Caco-2 (cell line): ENCODE results near the gene LOC128125822.

Experiments
- BruUV-seq: library from RNA; stranded (reverse); fragments of 400-500 nt; replicated peaks from 2 replicates; lab custom pipeline; 2021; lab: Mats Ljungman, UMichigan
- CTCF ChIA-PET: fragments of 300-600 bp; sonication (Branson Sonifier 250); formaldehyde crosslinking; loops from one replicate; lab custom pipeline; 2022; ENCODE audit warnings: antibody characterized with exemption; lab: Charles Lee
- POLR2A ChIA-PET: fragments of 300-600 bp; sonication (Branson Sonifier 250); formaldehyde crosslinking; loops from one replicate; lab custom pipeline; 2022; ENCODE audit warnings: antibody characterized with exemption; lab: Charles Lee
- DNase-seq, 2 experiments: peaks; one replicate each; pipeline versions ENCODE4 v3.0.0 to v3.0.0-alpha.2; 2020 to 2022
- H3K27me3 ChIP-seq: replicated peaks from 2 replicates; pipeline ENCODE4 v1.6.0; 2011; ENCODE audit warnings: low read length; ENCODE audit not compliant: control insufficient read depth, insufficient read depth
- H3K36me3 ChIP-seq: 2 replicates; pipeline ENCODE4 v1.5.1; 2011; ENCODE audit warnings: low read length; ENCODE audit not compliant: control insufficient read depth, insufficient read depth
- H3K4me1 ChIP-seq: fragments of 250-450 bp; sonication (Bioruptor Pico); 2 replicates; pipeline ENCODE4 v1.5.1; 2020; ENCODE audit warnings: mild to moderate bottlenecking
- H3K4me3 ChIP-seq: 2 replicates; pipeline ENCODE4 v1.5.1; 2011; ENCODE audit warnings: low read depth, mild to moderate bottlenecking, control low read depth, low read length
- H3K9me3 ChIP-seq: fragments of 250-450 bp; sonication (Bioruptor Pico); 2 replicates; pipeline ENCODE4 v1.5.1; 2020; ENCODE audit warnings: mild to moderate bottlenecking, moderate library complexity
- H3K27ac Mint-ChIP-seq: one replicate; pipeline ENCODE4 v1.8.0; 2022; ENCODE audit warnings: mixed read lengths; ENCODE audit not compliant: unreplicated experiment
- H3K27me3 Mint-ChIP-seq: one replicate; pipeline ENCODE4 v1.8.0; 2022; ENCODE audit warnings: mixed read lengths; ENCODE audit not compliant: insufficient read depth, unreplicated experiment
- H3K36me3 Mint-ChIP-seq: one replicate; pipeline ENCODE4 v1.8.0; 2022; ENCODE audit warnings: mild to moderate bottlenecking, mixed read lengths; ENCODE audit not compliant: insufficient read depth, unreplicated experiment
- H3K4me1 Mint-ChIP-seq: one replicate; pipeline ENCODE4 v1.8.0; 2022; ENCODE audit warnings: low read depth, mixed read lengths; ENCODE audit not compliant: unreplicated experiment
- H3K4me3 Mint-ChIP-seq: one replicate; pipeline ENCODE4 v1.8.0; 2022; ENCODE audit warnings: mild to moderate bottlenecking, moderate library complexity, mixed read lengths; ENCODE audit not compliant: unreplicated experiment
- H3K9me3 Mint-ChIP-seq: one replicate; pipeline ENCODE4 v1.8.0; 2022; ENCODE audit warnings: mixed read lengths; ENCODE audit not compliant: unreplicated experiment
- CTCF ChIP-seq, 2 experiments: fragments of 200-600 bp in 1 of 2; IDR thresholded peaks; 1 replicate in 1 of 2; 2 replicates in 1 of 2; pipeline versions ENCODE4 v1.5.1 to v1.8.0; 2011 to 2022; ENCODE audit warnings: antibody characterized with exemption in 1 of 2, control low read depth in 1 of 2, inconsistent platforms in 1 of 2, low read depth in 1 of 2, low read length in 1 of 2, mild to moderate bottlenecking in 1 of 2, moderate library complexity in 1 of 2; ENCODE audit not compliant: insufficient read depth in 1 of 2, severe bottlenecking in 1 of 2, unreplicated experiment in 1 of 2
- intact Hi-C: fragments of 100-400 bp; cut with micrococcal nuclease; formaldehyde crosslinking; loops from one replicate; pipeline ENCODE4 v1.10.0; 2022; ENCODE audit not compliant: unreplicated experiment

Gene LOC128125822

GRCh38 chr6:63537959-63538300 lies 34.4 kb upstream of the LOC128125822 start:
- Mint-ChIP-seq H3K27me3 (no peaks in the 10 kb centered on the region), H3K4me1 (no peaks in the 10 kb centered on the region), H3K27ac (no peak overlapping the region), H3K9me3 (no peaks in the 10 kb centered on the region), H3K4me3 (no peak overlapping the region), H3K36me3 (no peaks in the 10 kb centered on the region)
- no peak for DNase-seq
- Histone ChIP-seq H3K4me3 (no peak overlapping the region), H3K36me3 (no peaks in the 10 kb centered on the region), H3K9me3 (no peaks in the 10 kb centered on the region), H3K27me3 (no peaks in the 10 kb centered on the region), H3K4me1 (no peaks in the 10 kb centered on the region)
- BruUV-seq = no TSS peak
- TF ChIP-seq CTCF (IDR thresholded peaks at IDR 0.05; ENCODE audit: insufficient read depth in 1 of 2, low read depth in 1 of 2, low read length in 1 of 2, severe bottlenecking in 1 of 2, unreplicated experiment in 1 of 2) = no peak
- ChIA-PET POLR2A (no interaction called here), CTCF (no interaction called here)
- intact Hi-C loops = no loop called here

GRCh38 chr6:63538550-63538949 lies 33.7 kb upstream of the LOC128125822 start:
- Mint-ChIP-seq H3K4me3 (no peak overlapping the region), H3K4me1 (no peaks in the 10 kb centered on the region), H3K27me3 (no peaks in the 10 kb centered on the region), H3K36me3 (no peaks in the 10 kb centered on the region), H3K27ac (no peak overlapping the region), H3K9me3 (no peaks in the 10 kb centered on the region)
- ChIA-PET CTCF (no interaction called here), POLR2A (no interaction called here)
- Histone ChIP-seq H3K9me3 (no peaks in the 10 kb centered on the region), H3K36me3 (no peaks in the 10 kb centered on the region), H3K4me3 (no peak overlapping the region), H3K4me1 (no peaks in the 10 kb centered on the region), H3K27me3 (no peaks in the 10 kb centered on the region)
- no peak for TF ChIP-seq CTCF (IDR thresholded peaks at IDR 0.05; ENCODE audit: insufficient read depth in 1 of 2, low read depth in 1 of 2, low read length in 1 of 2, severe bottlenecking in 1 of 2, unreplicated experiment in 1 of 2)
- no TSS peak for BruUV-seq
- DNase-seq = no peak
- intact Hi-C loops = no loop called here

- no peak for TF ChIP-seq CTCF (IDR thresholded peaks at IDR 0.05; ENCODE audit: insufficient read depth in 1 of 2, low read depth in 1 of 2, low read length in 1 of 2, severe bottlenecking in 1 of 2, unreplicated experiment in 1 of 2)
- Mint-ChIP-seq H3K4me3 (no peak overlapping the region), H3K27me3 (no peaks in the 10 kb centered on the region), H3K36me3 (no peaks in the 10 kb centered on the region), H3K9me3 (no peaks in the 10 kb centered on the region), H3K4me1 (no peaks in the 10 kb centered on the region), H3K27ac (no peak overlapping the region)
- no peaks in the 10 kb centered on the region for H3K36me3 ChIP-seq
- H3K9me3 ChIP-seq = no peaks in the 10 kb centered on the region
- POLR2A ChIA-PET = no interaction called here
- no TSS peak for BruUV-seq
- DNase-seq = no peak
- H3K4me1 ChIP-seq = no peaks in the 10 kb centered on the region
- CTCF ChIA-PET = no interaction called here
- no peaks in the 10 kb centered on the region for H3K27me3 ChIP-seq
- H3K4me3 ChIP-seq = no peak overlapping the region
- intact Hi-C loops = no loop called here
These were observed 29.3 kb upstream of the LOC128125822 start for GRCh38 chr6:63543001-63543400.
